Peyer's patch (tissue), 4 donors: ENCODE data around the gene PDE8B. TPM values are rescaled to one million over a fixed set of nuclear protein-coding genes. Genes with fewer than 3 reads are reported as not detected.

Experiments
- DNase-seq, 3 donors: peaks; one replicate each; pipeline ENCODE4 v3.0.0-alpha.2; 2017 to 2019
- H3K27ac ChIP-seq, 4 donors: fragments of 200-600 bp; sonication (generic); one replicate each; pipeline ENCODE4 v1.5.1; 2016 to 2019
- H3K27me3 ChIP-seq, 2 donors: fragments of 200-600 bp; sonication (generic); one replicate each; pipeline ENCODE4 v1.5.1; 2019
- H3K36me3 ChIP-seq, 3 donors: fragments of 200-600 bp; sonication (generic); one replicate each; pipeline ENCODE4 v1.5.1; 2016 to 2019
- H3K4me1 ChIP-seq, 4 donors: fragments of 200-600 bp; sonication (generic); one replicate each; pipeline ENCODE4 v1.5.1; 2016 to 2019
- H3K4me3 ChIP-seq, 4 donors: fragments of 200-600 bp; sonication (generic); 1 replicate in 3 of 4; 2 replicates in 1 of 4; pipeline ENCODE4 v1.5.1; 2016 to 2019; ENCODE audit warnings: mild to moderate bottlenecking in 1 of 4
- H3K9me3 ChIP-seq, 4 donors: fragments of 200-600 bp; sonication (generic); one replicate each; pipeline ENCODE4 v1.5.1; 2016 to 2019; ENCODE audit warnings: mild to moderate bottlenecking in 1 of 4
- CTCF ChIP-seq, 6 experiments: fragments of 450-650 bp in 4 of 6; fragments of 200-600 bp in 2 of 6; sonication (generic) in 1 of 6; IDR thresholded peaks; one replicate each; pipeline ENCODE4 v1.5.1; 2017 to 2019; ENCODE audit warnings: antibody characterized with exemption in 6 of 6, mild to moderate bottlenecking in 3 of 6, moderate library complexity in 1 of 6
- POLR2A ChIP-seq, 2 donors: fragments of 450-650 bp; IDR thresholded peaks; one replicate each; pipeline ENCODE4 v1.5.1; 2017; ENCODE audit warnings: antibody characterized with exemption in 2 of 2, mild to moderate bottlenecking in 2 of 2, moderate library complexity in 2 of 2
- total RNA-seq, 4 donors: library from RNA; depleted of rRNA; stranded (reverse); fragments of >200 nt; gene quantifications; one replicate each; pipeline ENCODE4 v1.1.0, GENCODE V29; 2016

The PDE8B gene
- total RNA-seq, 4 donors from 2014 or later = 0.94 to 3.1 (median 1.9) TPM

GRCh38 chr5:77444356-77444755, 233.9 kb downstream of the PDE8B start:
- H3K27me3 ChIP-seq = no peaks in the 10 kb centered on the region
- no peaks in the 10 kb centered on the region for H3K9me3 ChIP-seq
- DNase-seq = no peak
- no peak overlapping the region for H3K27ac ChIP-seq
- no peaks in the 10 kb centered on the region for H3K4me1 ChIP-seq
- TF ChIP-seq POLR2A (IDR thresholded peaks at IDR 0.05) (no peak), CTCF (IDR thresholded peaks at IDR 0.05) (no peak)
- peaks cover 0 to 20% (median 0%) of the 10 kb centered on the region in 3 donors for H3K36me3 ChIP-seq
- H3K4me3 ChIP-seq = no peak overlapping the region

DNA sequence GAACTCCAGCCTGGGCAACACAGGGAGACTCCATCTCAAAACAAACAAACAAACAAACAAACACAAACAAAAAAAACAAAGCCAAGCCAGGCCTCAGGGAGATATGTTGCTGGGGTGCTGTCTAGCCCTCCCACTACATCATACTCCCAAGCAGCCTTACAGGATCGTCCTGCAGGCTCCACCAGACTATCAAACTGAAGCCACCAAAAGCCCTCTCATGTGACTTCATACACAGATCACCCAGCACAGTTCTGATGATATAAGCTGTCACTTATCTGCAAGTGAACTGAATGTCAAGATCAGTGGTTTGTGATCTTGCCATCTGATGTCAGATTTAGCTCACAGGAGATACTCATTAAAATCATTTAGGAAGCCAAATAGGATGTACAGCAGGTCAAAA, 238.4 kb downstream of the PDE8B start:
- H3K27ac ChIP-seq = no peak overlapping the region
- no peaks in the 10 kb centered on the region for H3K4me1 ChIP-seq
- DNase-seq = no peak
- H3K27me3 ChIP-seq = no peaks in the 10 kb centered on the region
- peaks cover 0 to 23% (median 0%) of the 10 kb centered on the region in 3 donors for H3K36me3 ChIP-seq
- TF ChIP-seq CTCF (IDR thresholded peaks at IDR 0.05) (no peak), POLR2A (IDR thresholded peaks at IDR 0.05) (no peak)
- H3K4me3 ChIP-seq = no peak overlapping the region
- H3K9me3 ChIP-seq = no peaks in the 10 kb centered on the region

GRCh38 chr5:77449277-77449676, 238.8 kb downstream of the PDE8B start:
- Histone ChIP-seq H3K36me3 (peaks cover 0 to 23% (median 0%) of the 10 kb centered on the region in 3 donors), H3K4me3 (no peak overlapping the region), H3K9me3 (no peaks in the 10 kb centered on the region), H3K27ac (peak overlapping the region in 1 of 4 donors; percentile 30), H3K4me1 (no peaks in the 10 kb centered on the region), H3K27me3 (no peaks in the 10 kb centered on the region)
- TF ChIP-seq POLR2A (IDR thresholded peaks at IDR 0.05) (no peak), CTCF (IDR thresholded peaks at IDR 0.05) (no peak)
- no peak for DNase-seq

DNA sequence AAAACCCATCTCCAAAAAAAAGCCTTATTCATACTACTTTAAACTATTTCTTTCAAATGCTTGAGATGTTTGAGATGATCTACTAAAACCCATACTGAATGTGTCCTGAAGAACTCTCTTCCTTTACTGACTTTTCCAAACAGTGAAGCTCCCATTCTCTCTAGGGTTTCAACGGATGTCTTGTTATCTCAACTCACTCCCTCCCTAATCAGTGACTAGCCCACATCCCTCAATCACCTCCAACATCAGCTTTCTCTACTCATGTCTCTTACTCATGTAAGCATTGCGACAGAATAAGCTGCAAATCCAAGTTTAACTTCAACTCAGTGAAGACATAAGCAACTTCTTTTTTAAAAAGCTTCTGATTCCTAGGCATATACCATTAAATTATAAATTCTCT, 239.5 kb downstream of the PDE8B start:
- no peak overlapping the region for H3K4me3 ChIP-seq
- H3K27me3 ChIP-seq = no peaks in the 10 kb centered on the region
- H3K9me3 ChIP-seq = no peaks in the 10 kb centered on the region
- no peak for DNase-seq
- H3K36me3 ChIP-seq = peaks cover 0 to 23% (median 0%) of the 10 kb centered on the region in 3 donors
- TF ChIP-seq CTCF (IDR thresholded peaks at IDR 0.05) (no peak), POLR2A (IDR thresholded peaks at IDR 0.05) (no peak)
- H3K27ac ChIP-seq = peak overlapping the region in 1 of 4 donors; percentile 30
- H3K4me1 ChIP-seq = no peaks in the 10 kb centered on the region

- no peak overlapping the region for H3K27ac ChIP-seq
- H3K4me1 ChIP-seq = no peaks in the 10 kb centered on the region
- H3K9me3 ChIP-seq = no peaks in the 10 kb centered on the region
- DNase-seq = no peak
- H3K27me3 ChIP-seq = no peaks in the 10 kb centered on the region
- no peak overlapping the region for H3K4me3 ChIP-seq
- no peak for TF ChIP-seq CTCF (IDR thresholded peaks at IDR 0.05)
- no peak for TF ChIP-seq POLR2A (IDR thresholded peaks at IDR 0.05)
- peaks cover 0 to 23% (median 0%) of the 10 kb centered on the region in 3 donors for H3K36me3 ChIP-seq
Observed at GRCh38 chr5:77452351-77452750, 241.9 kb downstream of the PDE8B start.

GRCh38 chr5:77454123-77454522, 243.6 kb downstream of the PDE8B start:
- TF ChIP-seq CTCF (IDR thresholded peaks at IDR 0.05) (no peak), POLR2A (IDR thresholded peaks at IDR 0.05) (no peak)
- no peak for DNase-seq

More at GRCh38 chr5:77454123-77454522, 243.6 kb downstream of the PDE8B start:
- no peaks in the 10 kb centered on the region for H3K9me3 ChIP-seq
- H3K36me3 ChIP-seq = peaks cover 0 to 6% (median 0%) of the 10 kb centered on the region in 3 donors
- no peak overlapping the region for H3K27ac ChIP-seq
- H3K4me3 ChIP-seq = no peak overlapping the region
- no peaks in the 10 kb centered on the region for H3K4me1 ChIP-seq
- H3K27me3 ChIP-seq = no peaks in the 10 kb centered on the region
